Iris pigment epithelial cell (primary cell): ENCODE results near the gene JMJD7.
A peak's percentile ranks its signal among the peaks of the same experiment; 100 is the strongest.

Experiments
- DNase-seq: peaks from one replicate; pipeline ENCODE4 v3.0.0-alpha.2; 2011; ENCODE audit warnings: low read depth

Gene JMJD7

GRCh38 chr15:41801185-41801584 is 26.7 kb upstream of the JMJD7 start:
- DNase-seq = no peak

- DNase-seq = peak; percentile 60
Measured at GRCh38 chr15:41801850-41802455, 25.9 kb upstream of the JMJD7 start.

GRCh38 chr15:41804361-41804760 is 23.5 kb upstream of the JMJD7 start:
- DNase-seq = no peak

GRCh38 chr15:41804916-41805666 is 22.8 kb upstream of the JMJD7 start:
- no peak for DNase-seq

GRCh38 chr15:41805711-41806110 is 22.2 kb upstream of the JMJD7 start:
- DNase-seq = no peak

- no peak for DNase-seq
Measured at GRCh38 chr15:41806291-41807181, 21.4 kb upstream of the JMJD7 start.

GRCh38 chr15:41809121-41809520 is 18.8 kb upstream of the JMJD7 start:
- DNase-seq = no peak

- DNase-seq = no peak
Measured at GRCh38 chr15:41809526-41810220, 18.2 kb upstream of the JMJD7 start.

GRCh38 chr15:41810651-41811431 is 17.1 kb upstream of the JMJD7 start:
- no peak for DNase-seq

GRCh38 chr15:41811432-41812195 is 16.3 kb upstream of the JMJD7 start:
- DNase-seq = peak; percentile 82

GRCh38 chr15:41812820-41813375 is 15.0 kb upstream of the JMJD7 start:
- DNase-seq = no peak

GRCh38 chr15:41813426-41813825 is 14.5 kb upstream of the JMJD7 start:
- DNase-seq = no peak

- DNase-seq = no peak
Measured at GRCh38 chr15:41814534-41814933, 13.4 kb upstream of the JMJD7 start.

GRCh38 chr15:41816788-41817187 is 11.1 kb upstream of the JMJD7 start:
- DNase-seq = no peak

- DNase-seq = no peak
Measured at GRCh38 chr15:41817327-41817726, 10.6 kb upstream of the JMJD7 start.

GRCh38 chr15:41817781-41818180 is 10.1 kb upstream of the JMJD7 start:
- DNase-seq = no peak

- no peak for DNase-seq
Measured at GRCh38 chr15:41819455-41820050, 8.3 kb upstream of the JMJD7 start.

GRCh38 chr15:41820791-41821423 is 7.0 kb upstream of the JMJD7 start:
- DNase-seq = no peak

- DNase-seq = no peak
Measured at GRCh38 chr15:41821831-41822230, 6.1 kb upstream of the JMJD7 start.
